GM12892 (cell line): ENCODE results near the gene LY6G5C.

ENCODE experiments used
- POLR2A ChIP-seq: IDR thresholded peaks from 2 replicates; pipeline ENCODE4 v1.6.1; 2011; ENCODE audit warnings: low read depth, low read length, control low read depth
- TAF1 ChIP-seq: IDR thresholded peaks from 2 replicates; pipeline ENCODE4 v1.6.1; 2011; ENCODE audit warnings: low read depth, mild to moderate bottlenecking, control low read depth, low read length, borderline replicate concordance

DNA sequence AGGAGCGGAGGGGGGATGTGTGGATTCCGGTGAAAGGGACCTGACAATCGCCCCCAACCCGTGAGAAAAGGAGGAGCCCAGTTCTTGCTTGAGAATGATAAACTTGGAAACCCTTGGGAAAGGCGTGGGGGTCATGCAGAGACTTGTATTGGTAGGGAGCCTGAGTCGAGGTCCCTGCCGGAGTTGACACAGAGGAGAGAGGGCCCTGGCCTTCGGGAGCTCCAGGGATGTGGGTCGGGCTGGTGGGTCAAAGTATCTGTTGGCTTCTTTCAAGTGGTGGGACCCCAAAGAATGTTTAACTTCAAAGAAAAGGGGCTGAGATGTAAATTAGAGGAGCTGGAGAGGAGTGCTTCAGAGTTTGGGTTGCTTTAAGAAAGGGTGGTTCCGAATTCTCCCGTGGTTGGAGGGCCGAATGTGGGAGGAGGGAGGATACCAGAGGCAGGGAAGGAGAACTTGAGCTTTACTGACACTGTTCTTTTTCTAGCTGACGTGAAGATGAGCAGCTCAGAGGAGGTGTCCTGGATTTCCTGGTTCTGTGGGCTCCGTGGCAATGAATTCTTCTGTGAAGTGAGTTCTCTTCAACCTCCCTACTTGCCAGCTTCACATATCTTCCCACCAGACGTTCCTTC is 14.4 kb downstream of the LY6G5C start:
- TF ChIP-seq TAF1 (no peak), POLR2A (no peak)
